ENCODE data around the gene OBP2A.
"Not testable (repeated sequence)": the region's sequence is repeated elsewhere in the genome, so short reads cannot be mapped to it uniquely, and the experiment has no call there.

Gene OBP2A, protein sequence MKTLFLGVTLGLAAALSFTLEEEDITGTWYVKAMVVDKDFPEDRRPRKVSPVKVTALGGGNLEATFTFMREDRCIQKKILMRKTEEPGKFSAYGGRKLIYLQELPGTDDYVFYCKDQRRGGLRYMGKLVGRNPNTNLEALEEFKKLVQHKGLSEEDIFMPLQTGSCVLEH

DNA sequence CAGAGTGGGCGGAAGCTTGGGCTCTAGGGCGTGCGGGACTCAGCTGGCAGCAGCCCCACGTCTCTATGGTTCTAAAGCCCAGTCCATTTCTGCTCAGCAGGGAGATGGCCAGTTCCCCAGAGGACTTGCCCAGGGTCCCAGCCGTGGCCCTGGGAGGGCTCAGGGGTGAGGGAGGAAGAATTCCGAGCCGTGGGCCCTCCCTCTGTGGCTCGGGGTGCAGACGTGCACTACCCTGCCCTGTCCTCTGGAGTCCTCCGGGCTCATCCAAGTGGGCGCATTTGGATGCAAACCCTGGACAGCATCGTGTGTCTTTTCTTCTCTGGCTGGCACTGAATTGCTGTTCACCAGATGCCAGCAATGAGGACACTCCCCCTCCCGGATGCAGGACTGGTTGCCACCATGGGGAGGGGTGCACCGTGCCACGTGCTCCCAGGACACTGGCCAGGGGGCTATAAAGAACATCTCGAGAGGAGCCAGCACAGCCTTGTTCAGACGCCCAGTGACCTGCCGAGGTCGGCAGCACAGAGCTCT lies at the start of gene OBP2A:
TSS of gene OBP2A (plus strand) at position 481 of the 531 bp plus-strand sequence. CDS start 55 bp downstream, outside the sequence.
- not testable (repeated sequence) for DNase-seq

GRCh38 chr9:135498381-135499126 lies 47.4 kb upstream of the OBP2A start:
- DNase-seq: no peak

GRCh38 chr9:135499326-135500070 lies 46.4 kb upstream of the OBP2A start:
- DNase-seq: peak; percentile 94

DNA sequence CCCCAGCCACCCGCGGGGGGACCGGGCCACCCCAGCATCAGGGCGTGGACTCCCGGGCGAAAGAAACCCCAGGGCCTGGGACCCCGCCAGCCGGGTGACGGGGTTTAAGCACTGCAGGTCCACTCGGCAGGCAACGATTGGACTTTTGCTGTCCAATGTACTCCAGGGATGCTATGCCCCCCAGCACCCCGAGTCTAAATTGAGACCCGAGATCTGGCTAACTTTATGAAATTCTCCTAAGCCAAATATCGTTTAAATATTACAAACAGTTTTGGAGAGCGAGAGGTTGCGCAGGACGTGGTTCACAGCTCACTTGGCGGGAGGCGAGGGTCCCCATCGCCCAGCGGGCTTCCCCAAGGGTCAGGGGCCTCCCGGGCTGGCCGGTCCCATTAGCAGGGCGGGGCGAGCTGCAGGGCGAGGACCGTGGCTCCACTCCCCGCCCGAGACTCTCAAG lies 45.8 kb upstream of the OBP2A start:
- DNase-seq: no peak

DNA sequence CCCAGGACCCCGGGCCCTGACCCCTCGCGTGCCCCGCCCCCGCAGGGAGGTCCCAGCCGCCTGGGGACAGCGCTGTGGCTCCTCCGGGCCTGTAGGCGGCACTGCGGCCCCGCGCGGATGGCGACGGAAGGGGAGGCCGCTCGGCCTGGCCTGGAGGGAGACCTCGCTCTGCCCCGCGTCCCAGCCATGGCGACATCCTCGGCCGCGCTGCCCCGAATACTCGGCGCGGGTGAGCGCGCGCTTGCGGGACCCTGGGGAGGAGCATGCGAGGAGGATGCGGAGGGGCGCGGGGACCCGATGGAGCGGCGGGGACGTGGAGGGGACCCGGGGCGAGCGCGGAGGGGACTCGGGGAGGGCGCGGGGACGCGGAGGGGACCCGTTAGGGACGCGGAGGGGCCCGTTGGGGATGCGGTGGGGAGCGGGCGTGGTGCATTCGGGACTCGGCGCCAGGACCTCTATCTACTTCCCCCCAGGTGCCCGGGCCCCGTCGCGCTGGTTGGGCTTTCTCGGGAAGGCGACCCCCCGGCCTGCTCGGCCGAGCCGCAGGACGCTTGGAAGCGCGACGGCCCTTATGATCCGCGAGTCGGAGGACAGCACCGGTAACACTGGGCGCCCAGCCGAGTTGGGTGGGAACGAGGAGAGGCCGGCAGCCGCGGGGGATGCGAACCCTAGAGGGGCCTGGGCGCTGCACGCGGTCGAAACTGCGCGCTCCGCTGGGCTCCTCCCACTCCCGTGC lies 45.2 kb upstream of the OBP2A start, which contains the start of gene MRPS2:
TSS of gene MRPS2 (plus strand) at position 158 of the 736 bp plus-strand sequence. CDS start at position 187, 29 bp downstream.
- peak; percentile 84 for DNase-seq

- DNase-seq: no peak
Observed at GRCh38 chr9:135501261-135502167, 44.4 kb upstream of the OBP2A start.

DNA sequence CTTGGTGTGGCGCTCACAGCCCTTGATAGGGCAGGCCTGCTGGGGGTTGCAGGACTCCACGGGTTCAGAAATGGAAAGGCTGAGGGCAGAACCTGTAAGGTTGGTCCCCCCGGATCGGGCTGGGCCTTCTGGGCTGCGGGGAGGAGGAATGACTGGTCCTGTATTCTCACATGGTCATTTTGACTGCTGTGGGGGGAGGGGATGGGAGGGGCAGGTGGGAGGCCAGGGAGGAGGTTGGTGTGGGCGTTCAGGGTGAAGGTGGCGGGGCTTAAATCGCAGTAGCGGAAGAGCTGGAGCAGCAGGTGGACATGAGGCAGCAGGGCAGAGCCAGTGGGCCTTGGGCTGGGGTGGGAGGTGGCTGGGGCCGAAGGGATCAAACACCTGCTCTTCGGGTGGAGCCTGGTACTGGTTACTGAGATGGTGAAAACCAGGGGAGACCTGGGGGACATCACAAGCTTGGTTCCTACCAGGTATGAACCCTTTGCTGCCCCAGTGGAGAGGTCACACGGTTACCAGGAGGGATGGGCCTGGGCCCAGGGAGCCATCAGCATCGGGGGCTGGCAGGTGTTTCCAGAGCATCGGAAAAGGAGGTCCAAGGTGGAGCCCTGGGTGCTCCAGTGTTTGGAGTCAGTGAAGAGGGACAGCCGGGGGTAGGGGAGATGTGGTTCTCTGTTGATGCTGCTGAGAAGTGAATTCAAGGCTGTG lies 43.6 kb upstream of the OBP2A start:
- DNase-seq: no peak

DNA sequence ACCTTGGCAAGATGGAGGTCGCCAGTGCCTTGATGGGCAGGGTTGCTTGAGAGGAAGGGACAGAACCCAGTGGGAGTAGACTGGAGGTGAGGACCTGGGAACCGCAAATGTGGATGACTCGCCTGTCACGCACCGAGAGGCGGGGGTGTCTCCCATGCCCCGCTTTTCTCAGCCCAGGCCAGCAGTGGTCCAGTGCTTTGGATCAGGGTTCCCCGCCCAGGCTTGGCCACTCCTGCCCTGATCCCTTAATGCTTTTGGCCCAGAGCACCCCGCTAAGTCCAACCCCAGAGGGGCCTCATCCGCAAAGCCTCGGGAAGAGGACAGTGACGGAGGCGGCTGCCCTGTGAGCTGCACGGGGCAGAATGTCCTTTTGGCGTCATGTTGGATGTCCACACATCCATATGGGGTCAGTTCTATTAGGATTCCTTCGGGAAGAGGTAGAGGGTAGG lies 43.0 kb upstream of the OBP2A start:
- DNase-seq: no peak

DNA sequence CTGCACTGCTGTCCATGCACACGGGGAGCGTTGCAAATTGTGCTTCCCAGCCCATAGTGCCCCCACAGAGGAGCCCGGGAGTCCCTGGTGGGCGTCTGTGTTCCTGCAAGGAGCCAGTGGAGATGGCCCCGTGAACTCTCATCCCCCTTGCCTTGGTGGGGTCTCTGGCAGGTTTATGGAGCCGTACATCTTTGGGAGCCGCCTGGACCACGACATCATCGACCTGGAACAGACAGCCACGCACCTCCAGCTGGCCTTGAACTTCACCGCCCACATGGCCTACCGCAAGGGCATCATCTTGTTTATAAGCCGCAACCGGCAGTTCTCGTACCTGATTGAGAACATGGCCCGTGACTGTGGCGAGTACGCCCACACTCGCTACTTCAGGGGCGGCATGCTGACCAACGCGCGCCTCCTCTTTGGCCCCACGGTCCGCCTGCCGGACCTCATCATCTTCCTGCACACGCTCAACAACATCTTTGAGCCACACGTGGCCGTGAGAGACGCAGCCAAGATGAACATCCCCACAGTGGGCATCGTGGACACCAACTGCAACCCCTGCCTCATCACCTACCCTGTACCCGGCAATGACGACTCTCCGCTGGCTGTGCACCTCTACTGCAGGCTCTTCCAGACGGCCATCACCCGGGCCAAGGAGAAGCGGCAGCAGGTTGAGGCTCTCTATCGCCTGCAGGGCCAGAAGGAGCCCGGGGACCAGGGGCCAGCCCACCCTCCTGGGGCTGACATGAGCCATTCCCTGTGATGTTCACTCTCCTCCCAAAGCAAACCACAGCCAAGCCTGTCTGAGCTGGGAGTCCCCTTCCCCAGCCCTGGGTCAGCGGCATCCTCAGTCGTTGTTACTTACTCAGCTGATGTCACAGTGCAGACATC lies 42.3 kb upstream of the OBP2A start:
- DNase-seq: no peak

- peak; percentile 59 for DNase-seq
Observed at GRCh38 chr9:135504262-135505243, 41.4 kb upstream of the OBP2A start.

GRCh38 chr9:135505406-135506187 lies 40.3 kb upstream of the OBP2A start:
- DNase-seq: no peak

GRCh38 chr9:135506327-135507103 lies 39.4 kb upstream of the OBP2A start:
- no peak for DNase-seq

- no peak for DNase-seq
Observed at GRCh38 chr9:135507104-135508035, 38.6 kb upstream of the OBP2A start.

- DNase-seq: no peak
Observed at GRCh38 chr9:135508211-135508820, 37.6 kb upstream of the OBP2A start.

GRCh38 chr9:135509458-135509857 lies 36.5 kb upstream of the OBP2A start:
- no peak for DNase-seq
